Measurements from ENCODE around the gene CTIF.

CTIF gene

DNA sequence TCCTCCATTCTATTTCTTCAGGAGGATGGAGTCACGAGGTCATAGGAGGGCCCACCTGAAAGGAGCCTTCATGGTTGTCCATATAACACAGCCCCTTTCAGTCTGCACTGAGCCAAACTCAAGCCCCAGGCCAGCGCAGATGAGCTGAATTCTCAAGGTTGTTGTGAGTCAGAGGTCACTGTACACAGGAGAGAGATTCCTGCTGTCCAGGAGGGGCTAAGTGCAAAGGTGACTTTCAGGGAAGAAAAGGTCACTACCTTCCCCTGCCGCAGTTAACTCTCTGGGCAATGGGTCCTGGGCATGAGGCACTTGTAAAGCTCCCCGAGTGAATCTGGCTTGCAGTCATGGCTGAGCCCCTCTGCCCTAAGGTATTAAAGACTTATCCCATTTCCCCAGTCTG lies 150.7 kb downstream of the CTIF start:
- no peak for DNase-seq

DNA sequence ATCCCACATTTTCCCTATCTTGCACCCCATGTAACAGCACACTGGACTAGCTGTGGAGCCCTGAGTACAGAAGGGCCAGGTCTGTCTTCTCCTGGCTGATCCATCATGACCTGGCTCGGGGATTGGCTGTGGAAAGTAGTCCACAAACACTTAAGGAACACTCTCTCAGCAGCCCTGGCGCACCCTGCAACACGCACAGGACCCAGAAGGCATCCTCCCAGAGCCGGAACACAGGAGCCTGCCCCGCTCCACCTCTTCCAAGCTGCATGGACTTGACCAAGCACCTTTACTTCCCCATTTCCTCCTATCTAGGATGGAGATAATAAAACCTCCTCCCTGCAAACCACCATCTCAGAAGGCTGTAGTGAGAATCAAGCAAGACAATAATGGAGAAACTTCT lies 151.7 kb downstream of the CTIF start:
- DNase-seq, result no peak

- no peak for DNase-seq
Observed at GRCh38 chr18:48693006-48693405, 154.2 kb downstream of the CTIF start.

DNA sequence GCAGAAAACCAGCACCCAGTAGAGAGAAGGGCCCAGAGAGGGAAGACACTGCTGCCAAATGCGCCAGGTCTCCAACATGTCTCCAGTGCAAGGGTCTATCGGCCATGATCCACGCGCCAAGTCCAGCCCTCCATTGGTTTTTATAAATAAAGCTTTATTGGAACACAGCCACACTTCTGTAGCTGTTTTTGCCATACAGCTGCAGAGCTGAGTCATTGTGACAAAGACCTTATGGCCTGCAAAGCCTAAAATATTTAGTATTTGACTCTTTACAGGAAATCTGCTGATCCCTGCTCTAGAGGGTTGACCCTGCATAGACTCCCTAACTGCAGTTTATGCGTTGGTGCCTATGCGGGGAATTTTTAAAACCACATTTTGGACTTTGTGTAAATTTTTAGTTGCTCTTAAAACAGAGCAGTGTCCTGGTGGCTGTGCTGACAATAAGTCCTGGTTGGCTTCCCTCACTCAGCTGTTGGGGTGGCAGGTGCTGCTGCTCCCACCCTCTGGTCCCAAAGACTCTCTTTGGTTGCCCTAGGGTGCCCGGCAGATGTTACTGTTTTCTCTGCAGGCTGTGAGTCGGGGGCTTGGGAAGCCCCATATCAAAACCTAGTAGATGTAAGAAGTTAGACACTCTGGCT lies 154.9 kb downstream of the CTIF start:
- DNase-seq, result no peak

DNA sequence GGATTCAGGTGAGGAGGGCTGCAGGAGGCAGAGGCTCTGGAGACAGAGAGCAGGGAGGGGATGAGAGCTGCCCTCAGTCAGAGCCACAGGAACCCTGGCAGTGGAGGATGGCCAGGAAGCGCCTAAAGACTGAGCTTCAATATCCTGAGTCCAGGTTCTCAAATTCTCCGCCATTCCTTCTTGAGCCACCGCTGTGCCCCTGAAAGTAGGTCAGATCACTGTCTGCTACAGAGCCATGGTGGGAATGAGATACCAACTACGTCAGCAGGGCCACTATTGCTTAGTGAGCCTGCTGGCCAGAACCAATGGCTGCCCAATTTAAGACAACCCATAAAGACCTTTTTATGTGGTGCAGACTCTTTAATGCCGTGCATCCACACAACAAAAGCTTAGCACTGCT lies 155.5 kb downstream of the CTIF start:
- no peak for DNase-seq

- DNase-seq, result no peak
Observed at GRCh38 chr18:48695671-48696070, 156.8 kb downstream of the CTIF start.

DNA sequence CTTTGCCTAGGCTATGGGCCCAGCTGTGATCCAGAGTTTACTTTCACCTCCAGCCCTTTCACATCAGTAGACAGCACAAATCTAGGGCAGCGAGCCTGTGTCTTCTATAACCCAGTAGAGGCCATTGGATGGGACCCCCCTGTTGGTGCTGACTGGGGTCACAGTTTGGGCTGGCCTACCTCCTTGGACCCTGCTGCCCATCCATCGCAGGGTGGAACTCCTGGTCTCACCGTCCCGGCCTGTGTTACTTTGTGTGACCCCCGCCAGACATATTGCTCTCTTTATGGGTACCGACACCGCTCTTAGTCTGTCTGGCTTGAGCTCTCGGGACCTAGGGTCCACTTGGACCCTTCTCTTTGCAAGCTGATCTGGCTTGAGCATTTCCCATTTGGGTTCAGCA lies 157.4 kb downstream of the CTIF start:
- DNase-seq, result no peak

- DNase-seq, result no peak
Observed at GRCh38 chr18:48697441-48697840, 158.6 kb downstream of the CTIF start.

DNA sequence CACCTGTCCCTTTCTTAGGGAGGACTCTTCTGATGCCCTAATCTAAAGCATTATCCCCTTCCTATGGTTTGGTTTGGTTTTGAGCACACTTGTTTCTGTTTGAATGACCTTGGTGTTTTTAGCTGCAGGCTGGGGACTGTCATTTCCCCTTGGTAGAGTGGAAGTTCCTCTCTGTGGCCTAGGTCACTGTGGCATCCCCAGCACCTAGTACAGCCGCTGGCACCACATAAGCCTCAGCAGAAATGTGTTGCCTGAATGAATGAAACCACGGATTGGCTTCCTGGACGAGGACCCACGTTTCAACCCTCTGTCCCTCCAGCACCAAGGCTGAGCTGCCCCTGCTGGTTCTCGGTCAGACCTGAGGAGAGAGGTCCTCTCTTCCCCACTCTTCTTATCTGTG lies 159.9 kb downstream of the CTIF start:
- no peak for DNase-seq

DNA sequence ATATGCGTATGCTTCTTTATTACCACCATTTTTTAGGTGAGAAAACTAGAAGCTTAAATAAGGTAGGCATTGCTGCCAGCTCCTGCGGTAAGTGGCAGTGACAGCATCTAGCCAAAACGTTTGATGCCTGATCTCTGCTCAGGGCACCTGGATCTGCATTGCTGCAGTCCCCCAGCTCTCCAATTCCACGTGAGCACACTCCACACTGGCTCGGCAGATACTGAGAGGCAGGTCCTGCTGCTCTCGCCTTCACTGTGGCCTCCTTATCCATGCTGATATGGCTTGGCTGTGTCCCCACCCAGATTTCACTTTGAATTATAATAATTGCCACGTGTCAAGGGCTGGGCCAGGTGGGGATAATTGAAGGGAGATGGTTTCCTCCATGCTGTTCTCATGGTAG lies 160.9 kb downstream of the CTIF start:
- DNase-seq, result no peak

GRCh38 chr18:48700446-48700845 lies 161.6 kb downstream of the CTIF start:
- no peak for DNase-seq

DNA sequence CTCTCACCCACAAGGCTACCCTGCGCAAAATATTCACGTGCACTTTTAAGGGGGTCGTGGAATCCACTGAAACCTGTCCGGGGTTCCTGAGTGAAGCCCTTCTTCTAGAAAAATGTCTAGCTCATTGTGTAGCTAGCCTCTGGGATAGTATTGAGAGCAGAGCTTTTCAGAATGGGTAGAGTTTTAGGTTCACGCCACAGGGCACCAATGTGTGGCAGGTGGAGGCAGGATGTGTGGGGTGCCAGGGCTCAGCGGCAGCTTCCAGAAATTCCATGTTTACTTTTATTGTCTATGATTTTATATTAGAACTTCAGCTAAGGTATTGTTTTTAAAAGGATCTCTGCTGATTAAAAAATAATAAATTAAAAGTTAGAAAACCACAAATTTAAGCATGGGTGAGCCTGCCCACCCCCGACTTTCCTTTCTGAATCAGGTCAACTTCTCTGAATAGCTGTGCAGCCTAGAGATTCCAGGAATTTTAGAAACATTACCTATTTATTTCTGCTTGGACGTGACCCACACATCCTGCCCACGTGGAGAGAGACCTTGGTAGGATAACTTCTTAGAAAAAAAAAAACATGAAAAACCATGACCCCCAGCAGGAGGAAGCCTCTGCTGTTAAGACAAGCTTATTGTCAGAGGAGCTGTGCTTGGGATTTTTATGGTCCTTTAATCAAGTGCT lies 163.7 kb downstream of the CTIF start:
- no peak for DNase-seq

DNA sequence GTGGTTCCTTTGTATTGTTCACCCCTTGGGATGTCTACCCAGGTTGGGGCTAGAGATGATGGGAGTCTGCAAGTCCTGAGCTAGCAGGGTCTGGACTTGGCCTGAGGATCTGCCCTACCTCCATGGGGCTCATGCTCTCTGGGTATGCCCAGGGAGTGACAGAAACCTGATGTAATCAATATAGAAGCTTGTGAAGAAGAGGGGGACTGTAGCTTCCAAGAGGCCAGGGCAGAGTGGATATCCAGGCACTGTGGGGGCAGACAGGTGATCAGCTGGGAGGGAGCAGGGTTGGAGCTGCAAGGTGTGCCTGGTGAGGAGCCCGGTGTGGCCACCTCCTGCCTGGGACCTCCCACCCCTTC lies 164.2 kb downstream of the CTIF start:
- DNase-seq, result no peak

DNA sequence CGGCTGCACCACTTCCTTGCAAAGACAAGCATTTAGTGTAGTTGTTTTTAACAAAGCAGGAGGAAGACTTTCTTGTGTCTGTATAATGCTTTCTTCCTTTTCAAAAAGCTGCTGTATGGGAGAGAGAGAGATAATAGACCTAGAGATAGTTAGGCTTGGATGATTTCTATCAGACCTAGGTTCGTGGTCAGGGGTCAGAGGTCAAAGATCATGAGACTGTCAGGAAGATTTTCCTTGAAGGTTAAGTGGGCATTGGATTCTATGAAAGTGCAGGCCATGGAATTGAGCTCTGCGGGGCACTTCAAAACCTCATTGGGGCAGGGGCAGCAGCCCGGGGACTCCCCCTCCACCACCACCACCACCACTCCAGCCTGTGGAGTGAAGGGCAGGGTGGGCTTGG lies 164.6 kb downstream of the CTIF start:
- no peak for DNase-seq

- no peak for DNase-seq
Observed at GRCh38 chr18:48705043-48705442, 166.2 kb downstream of the CTIF start.

DNA sequence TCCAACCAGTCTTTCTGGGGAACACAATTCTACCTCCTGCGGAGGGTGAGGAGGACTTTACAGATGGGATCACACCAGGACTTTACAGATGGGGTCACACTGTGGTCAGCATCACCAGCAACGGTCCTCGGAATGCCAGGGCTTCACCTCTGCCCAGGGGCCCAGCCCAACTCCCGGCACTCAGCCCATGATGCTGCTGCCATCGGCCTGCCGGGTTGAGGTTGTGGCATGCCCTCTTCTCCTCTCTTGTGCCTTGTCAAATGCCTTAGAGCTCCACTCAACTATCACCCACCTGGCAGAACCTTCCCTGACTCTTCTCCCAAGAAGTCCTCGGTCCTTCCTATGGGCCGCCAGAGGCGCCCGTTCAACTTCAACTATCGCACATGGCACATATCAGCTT lies 166.7 kb downstream of the CTIF start:
- no peak for DNase-seq

DNA sequence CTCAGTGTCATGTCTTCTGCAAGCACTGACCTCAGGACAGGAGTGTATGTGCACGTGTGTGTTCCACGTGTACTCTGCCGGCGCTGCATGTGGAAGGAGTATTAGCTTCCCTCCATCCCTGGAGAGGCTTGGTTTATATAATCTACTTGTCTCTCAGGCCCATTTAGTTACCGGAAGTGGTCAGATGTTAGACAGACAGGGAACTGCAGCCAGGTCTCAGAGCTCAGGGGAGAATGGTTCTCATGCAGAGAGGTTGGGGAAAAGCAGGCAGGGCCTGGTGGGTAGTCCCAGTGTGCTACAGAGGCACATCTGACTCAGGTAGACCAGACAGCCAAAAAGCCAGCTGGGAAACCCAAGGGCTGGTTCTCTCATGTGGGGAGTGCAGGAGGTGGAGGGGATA lies 167.9 kb downstream of the CTIF start:
- no peak for DNase-seq

DNA sequence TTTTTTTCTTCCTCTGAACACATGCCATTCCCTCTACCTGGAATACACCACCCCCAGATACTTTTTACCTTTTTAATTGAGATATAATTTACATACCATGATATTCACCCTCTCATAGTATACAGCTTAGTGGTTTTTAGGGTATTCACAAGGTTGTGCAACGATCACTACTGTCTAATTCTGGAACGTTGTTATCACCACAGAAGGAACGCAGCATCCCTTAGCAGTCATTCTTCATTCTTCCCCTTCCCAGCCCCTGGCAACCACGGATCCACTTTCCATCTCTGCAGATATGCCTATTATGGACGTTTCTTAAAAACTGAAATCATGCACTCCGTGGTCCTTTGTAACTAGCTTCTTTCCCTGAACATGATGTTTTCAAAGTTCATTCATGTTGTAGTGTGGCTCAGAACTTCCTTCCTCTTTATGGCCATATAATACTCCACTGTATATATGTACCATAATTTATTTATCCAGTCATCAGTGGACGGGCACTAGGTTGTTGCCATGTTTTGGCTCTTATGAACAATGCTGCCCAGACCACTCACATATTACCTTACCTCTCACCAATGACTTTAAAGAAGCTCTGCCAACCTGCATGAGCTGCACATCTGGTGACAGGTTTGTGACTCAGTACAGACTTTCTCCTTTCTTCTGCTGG lies 168.9 kb downstream of the CTIF start:
- DNase-seq, result no peak

- DNase-seq, result no peak
Observed at GRCh38 chr18:48708807-48709206, 170.0 kb downstream of the CTIF start.

GRCh38 chr18:48709371-48710062 lies 170.7 kb downstream of the CTIF start:
- no peak for DNase-seq

GRCh38 chr18:48711651-48712486 lies 173.0 kb downstream of the CTIF start:
- no peak for DNase-seq

DNA sequence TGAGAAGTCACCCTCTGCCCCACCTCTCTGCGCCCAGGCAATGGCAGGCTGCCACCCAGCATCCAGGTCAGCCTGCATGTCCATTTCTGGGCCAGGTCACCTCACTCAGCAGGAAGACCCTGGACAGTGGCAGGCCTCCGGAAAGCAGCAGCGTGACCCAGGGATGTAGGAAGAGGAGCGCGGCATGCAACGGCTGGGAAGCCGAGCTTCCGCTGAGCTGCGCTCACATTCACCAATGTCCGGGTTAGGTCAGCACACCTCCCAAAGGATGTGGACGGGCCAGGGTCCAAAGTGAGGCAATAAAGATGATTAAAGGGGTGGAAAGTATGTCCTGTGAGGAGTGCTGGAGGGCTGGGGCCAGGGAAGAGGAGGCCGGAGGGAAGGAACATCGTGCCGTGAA lies 174.5 kb downstream of the CTIF start:
- DNase-seq, result no peak

DNA sequence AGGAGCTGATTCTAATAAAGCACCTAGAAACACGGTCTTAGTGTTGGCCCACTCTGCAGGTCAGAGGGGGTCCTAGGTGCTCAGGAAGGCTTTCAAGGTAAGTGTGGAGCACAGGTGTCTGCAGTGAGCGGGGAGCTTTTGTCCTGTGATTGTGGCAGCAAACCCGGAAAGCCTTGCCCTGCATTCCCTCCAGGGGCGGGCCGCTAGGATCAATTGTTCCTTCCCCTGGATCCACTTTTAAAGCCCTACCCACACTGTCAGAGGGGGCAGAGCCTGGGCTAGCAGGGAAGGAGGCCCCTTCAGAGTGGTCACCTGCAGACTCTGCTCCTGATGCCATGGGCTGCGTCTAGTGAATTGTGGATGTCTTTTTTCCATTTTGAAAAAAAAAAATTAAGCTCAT lies 176.0 kb downstream of the CTIF start:
- DNase-seq, result no peak

All from activated CD4-positive, alpha-beta T cell treated with anti-CD3 and anti-CD28 coated beads, Interleukin-2, amount 50 U/mL, for 4 hours (primary cell).